ENCODE results near the gene FOXP1. TPM values are rescaled to one million over a fixed set of nuclear protein-coding genes. Genes with fewer than 3 reads are reported as not detected.

The FOXP1 gene
- total and polyA plus RNA-seq, 9 of the 15 experiments (the other 6 are each of a cell fraction or from before 2014, with no cell fraction given) = 7.7 to 34.5 (median 13.7) TPM

DNA sequence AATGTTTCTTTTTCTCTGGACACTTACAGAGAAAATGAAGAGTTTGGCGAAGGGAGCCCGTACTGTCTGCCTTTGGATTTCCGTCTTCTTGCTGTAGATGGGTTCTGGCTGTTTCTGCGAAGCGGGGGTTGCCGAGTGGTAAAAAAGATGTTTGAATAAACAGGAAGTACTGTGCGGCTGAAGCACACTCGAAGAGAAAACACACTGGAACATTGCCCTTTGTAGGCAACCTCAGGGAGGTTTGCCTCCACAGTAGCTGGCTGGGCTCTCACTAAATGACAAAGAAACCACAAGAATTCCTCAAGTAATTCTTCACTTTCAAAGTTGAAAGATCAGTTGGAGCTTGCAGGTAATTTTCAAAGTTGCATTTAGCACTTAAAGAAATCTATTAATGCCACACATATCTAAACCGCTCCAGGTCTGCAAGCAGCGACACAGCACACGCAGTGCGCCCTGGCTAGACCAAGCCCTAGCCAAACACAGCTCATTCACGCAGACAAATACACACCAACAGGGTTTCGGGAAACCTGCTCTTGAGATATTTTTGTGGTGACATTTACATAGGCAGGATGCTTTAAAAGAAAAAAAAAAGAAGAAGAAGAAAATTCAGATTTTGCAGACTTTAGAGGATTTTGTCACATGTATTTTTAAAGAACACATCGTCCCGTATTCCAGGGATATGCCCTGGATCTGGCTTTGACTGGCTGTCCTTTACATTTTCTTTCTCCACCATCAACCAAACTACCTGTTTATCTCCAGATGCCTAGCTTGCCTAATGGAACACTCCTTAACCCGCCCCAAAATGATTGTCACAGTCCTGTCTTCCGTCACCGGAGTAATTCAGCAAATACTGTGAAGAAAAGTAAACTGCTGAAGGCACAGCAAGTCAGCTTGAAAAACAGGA is 452.8 kb downstream of the FOXP1 start (continued):
- TF ChIP-seq ETV1 (tag; conservative IDR thresholded peaks at IDR 0.05; ENCODE audit: low read depth) (peak; percentile 47; the same call in 1 of the 2 replicates), L3MBTL2 (IDR thresholded peaks at IDR 0.05) (0 out of 2 replicates have a peak, but pooled peaks have one; percentile 16), POLR3A (IDR thresholded peaks at IDR 0.05; ENCODE audit: borderline replicate concordance, extremely low read depth, insufficient read depth, insufficient read length) (no peak), GTF2E2 (tag; IDR thresholded peaks at IDR 0.05) (no peak), RCOR1 (IDR thresholded peaks at IDR 0.05; ENCODE audit: borderline replicate concordance in 1 of 2, low read depth in 2 of 2, low read length in 2 of 2) (peak in 1 of 2 experiments; percentile 18; a peak in 1 of 4 replicates), ETV5 (CRISPR knock-in tag; IDR thresholded peaks at IDR 0.05; ENCODE audit: low read depth) (no peak), ZNF217 (CRISPR knock-in tag; IDR thresholded peaks at IDR 0.05) (no peak), PRPF4 (IDR thresholded peaks at IDR 0.05; ENCODE audit: insufficient read depth, low read depth, low read length, poor library complexity, severe bottlenecking) (no peak), POLR2AphosphoS5 (IDR thresholded peaks at IDR 0.05; ENCODE audit: control insufficient read depth, insufficient read depth, low read depth, low read length) (0 out of 2 replicates have a peak, but pooled peaks have one; percentile 20), GABPA (tag; conservative IDR thresholded peaks at IDR 0.05; ENCODE audit: low read depth) (peak; percentile 47), NBN (IDR thresholded peaks at IDR 0.05; ENCODE audit: low read depth) (no peak; the same call in 1 of the 2 replicates), ZNF76 (CRISPR knock-in tag; IDR thresholded peaks at IDR 0.05; ENCODE audit: borderline replicate concordance) (no peak), RBFOX2 (IDR thresholded peaks at IDR 0.05; ENCODE audit: low read depth, low read length) (peak; percentile 33; the same call in 1 of the 2 replicates), LCOR (CRISPR knock-in tag; IDR thresholded peaks at IDR 0.05) (no peak), MYC (IDR thresholded peaks at IDR 0.05; ENCODE audit: low read depth, low read length) (peak; percentile 38; the same call in 1 of the 2 replicates), MYC (CRISPR knock-in tag; IDR thresholded peaks at IDR 0.05; ENCODE audit: borderline replicate concordance, low read depth) (no peak), ILF3 (IDR thresholded peaks at IDR 0.05; ENCODE audit: borderline replicate concordance) (no peak), NFIX (CRISPR knock-in tag; IDR thresholded peaks at IDR 0.05; ENCODE audit: low read depth) (no peak), HEY1 (CRISPR knock-in tag; IDR thresholded peaks at IDR 0.05; ENCODE audit: borderline replicate concordance) (no peak), COPS2 (conservative IDR thresholded peaks at IDR 0.05) (no peak), JUNB (CRISPR knock-in tag; conservative IDR thresholded peaks at IDR 0.05) (no peak)
- TF ChIP-seq, protein P1, sequence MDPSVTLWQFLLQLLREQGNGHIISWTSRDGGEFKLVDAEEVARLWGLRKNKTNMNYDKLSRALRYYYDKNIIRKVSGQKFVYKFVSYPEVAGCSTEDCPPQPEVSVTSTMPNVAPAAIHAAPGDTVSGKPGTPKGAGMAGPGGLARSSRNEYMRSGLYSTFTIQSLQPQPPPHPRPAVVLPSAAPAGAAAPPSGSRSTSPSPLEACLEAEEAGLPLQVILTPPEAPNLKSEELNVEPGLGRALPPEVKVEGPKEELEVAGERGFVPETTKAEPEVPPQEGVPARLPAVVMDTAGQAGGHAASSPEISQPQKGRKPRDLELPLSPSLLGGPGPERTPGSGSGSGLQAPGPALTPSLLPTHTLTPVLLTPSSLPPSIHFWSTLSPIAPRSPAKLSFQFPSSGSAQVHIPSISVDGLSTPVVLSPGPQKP (CRISPR knock-in tag; IDR thresholded peaks at IDR 0.05) = no peak
- TF ChIP-seq, protein P2, sequence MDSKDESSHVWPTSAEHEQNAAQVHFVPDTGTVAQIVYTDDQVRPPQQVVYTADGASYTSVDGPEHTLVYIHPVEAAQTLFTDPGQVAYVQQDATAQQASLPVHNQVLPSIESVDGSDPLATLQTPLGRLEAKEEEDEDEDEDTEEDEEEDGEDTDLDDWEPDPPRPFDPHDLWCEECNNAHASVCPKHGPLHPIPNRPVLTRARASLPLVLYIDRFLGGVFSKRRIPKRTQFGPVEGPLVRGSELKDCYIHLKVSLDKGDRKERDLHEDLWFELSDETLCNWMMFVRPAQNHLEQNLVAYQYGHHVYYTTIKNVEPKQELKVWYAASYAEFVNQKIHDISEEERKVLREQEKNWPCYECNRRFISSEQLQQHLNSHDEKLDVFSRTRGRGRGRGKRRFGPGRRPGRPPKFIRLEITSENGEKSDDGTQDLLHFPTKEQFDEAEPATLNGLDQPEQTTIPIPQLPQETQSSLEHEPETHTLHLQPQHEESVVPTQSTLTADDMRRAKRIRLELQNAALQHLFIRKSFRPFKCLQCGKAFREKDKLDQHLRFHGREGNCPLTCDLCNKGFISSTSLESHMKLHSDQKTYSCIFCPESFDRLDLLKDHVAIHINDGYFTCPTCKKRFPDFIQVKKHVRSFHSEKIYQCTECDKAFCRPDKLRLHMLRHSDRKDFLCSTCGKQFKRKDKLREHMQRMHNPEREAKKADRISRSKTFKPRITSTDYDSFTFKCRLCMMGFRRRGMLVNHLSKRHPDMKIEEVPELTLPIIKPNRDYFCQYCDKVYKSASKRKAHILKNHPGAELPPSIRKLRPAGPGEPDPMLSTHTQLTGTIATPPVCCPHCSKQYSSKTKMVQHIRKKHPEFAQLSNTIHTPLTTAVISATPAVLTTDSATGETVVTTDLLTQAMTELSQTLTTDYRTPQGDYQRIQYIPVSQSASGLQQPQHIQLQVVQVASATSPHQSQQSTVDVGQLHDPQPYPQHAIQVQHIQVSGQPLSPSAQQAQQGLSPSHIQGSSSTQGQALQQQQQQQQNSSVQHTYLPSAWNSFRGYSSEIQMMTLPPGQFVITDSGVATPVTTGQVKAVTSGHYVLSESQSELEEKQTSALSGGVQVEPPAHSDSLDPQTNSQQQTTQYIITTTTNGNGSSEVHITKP (IDR thresholded peaks at IDR 0.05; ENCODE audit: partially characterized antibody) = peak; percentile 23
